ENCODE measurements around the gene LMX1B.
"Not testable (repeated sequence)": the region's sequence is repeated elsewhere in the genome, so short reads cannot be mapped to it uniquely, and the experiment has no call there.

Gene LMX1B

GRCh38 chr9:126636983-126637798 is 23.5 kb downstream of the LMX1B start:
- no peak for DNase-seq

- DNase-seq: no peak
Measured at GRCh38 chr9:126638571-126639132, 24.9 kb downstream of the LMX1B start.

DNA sequence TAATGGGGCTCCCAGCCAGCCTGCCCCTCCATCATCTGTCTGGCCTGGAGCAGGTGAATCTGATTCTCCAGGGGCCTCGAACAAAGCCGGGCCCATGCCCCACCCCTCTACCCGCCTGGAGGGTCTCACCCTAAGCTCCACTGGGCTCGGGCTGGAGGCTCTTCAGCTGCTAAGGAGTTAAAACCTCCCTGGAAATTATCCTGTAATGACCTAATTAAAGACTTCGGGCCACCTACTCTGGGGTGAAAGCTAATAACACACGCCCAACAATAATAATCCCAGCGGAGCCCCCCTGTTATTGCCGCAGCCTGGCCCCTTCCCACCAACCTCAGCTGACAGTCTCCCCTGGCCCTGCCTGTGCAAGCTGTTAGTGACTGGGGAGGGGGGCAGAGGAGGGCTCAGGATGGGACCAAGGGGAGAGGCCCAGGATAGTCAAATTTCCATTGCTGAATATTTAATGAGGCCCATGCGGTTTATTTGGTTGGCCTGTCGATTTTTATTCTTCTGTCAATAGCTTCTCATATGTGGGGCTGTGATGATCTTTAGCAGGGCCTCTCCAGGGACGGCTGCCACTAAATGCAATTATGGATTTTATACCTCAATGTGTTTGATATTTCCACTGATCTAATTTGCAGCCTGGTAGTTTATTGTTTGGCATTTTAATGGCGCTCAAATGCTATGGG is 25.7 kb downstream of the LMX1B start:
- DNase-seq: no peak

DNA sequence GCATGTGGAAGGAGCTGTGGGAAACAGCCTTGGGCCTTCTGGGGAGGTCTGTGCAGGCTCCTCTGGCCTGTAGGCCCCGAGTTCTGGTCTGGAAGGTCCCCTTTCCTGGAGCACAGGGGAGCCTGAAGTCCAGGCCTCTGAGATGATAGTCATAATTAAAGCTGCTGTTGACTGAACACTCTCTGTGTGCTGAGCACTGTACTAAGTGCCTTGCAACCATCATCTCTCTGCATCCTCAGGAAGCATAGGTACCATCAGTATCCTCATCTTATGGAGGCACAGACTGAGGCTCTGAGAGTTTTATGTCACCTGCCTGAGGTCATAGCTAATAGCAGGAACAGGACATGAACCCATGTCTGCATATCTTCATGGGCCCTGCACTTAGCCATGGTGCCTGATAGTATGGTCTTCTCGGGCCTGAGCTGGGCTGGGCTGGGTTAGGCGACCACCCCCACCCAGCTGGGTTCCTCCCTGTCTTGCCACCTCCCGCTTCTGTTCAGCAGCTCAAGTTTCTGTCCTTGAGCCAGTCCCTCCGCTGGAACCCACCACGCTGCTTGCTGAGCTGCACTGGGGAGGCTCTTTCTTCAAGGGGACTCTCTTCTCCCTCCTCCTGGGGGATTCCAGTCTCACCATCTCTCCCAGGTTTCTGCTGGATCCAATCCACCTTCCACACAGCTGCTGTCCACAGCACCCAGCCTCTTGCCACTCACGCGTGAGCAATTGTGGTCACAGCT is 27.6 kb downstream of the LMX1B start:
- DNase-seq: no peak

GRCh38 chr9:126642010-126642744 is 28.4 kb downstream of the LMX1B start:
- DNase-seq: no peak

DNA sequence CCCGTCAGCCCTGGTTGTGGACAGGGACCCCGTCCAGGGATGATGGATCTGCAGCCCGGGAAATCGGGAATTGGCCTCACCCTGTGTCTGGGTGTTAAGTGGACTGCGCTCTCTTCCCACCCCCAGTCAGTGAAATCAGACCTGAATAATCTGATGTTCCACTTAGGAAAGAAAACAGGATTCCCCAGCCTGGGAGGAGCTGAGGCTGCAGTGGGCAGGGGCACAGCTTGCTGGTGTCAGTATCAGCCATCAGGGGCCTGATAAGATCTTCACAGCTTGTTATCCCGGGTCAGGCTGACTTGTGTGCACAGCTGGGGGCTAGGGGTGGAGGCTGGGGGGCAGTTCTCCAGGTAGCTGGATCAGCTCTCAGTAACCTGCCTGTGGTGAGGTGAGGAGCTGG is 29.1 kb downstream of the LMX1B start:
- no peak for DNase-seq

- DNase-seq: no peak
Measured at GRCh38 chr9:126643945-126644527, 30.3 kb downstream of the LMX1B start.

DNA sequence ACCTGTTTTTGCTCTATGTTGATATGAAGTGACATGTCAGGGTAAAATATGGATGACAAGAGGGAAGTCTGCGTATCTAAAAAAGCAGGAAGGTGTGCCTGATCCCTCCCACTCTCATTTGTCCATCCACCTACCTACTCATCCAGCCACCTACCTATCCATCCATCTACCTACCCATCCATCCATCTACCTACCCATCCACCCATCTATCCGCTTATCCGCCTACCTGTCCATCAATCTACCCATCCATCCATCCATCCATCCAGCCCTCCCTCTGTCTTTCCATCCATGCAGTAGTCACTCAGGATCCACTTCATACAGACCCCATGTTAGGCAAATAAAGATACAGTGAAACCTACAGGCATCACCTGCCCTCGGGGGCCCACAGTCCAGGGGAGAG is 32.4 kb downstream of the LMX1B start:
- DNase-seq: no peak

DNA sequence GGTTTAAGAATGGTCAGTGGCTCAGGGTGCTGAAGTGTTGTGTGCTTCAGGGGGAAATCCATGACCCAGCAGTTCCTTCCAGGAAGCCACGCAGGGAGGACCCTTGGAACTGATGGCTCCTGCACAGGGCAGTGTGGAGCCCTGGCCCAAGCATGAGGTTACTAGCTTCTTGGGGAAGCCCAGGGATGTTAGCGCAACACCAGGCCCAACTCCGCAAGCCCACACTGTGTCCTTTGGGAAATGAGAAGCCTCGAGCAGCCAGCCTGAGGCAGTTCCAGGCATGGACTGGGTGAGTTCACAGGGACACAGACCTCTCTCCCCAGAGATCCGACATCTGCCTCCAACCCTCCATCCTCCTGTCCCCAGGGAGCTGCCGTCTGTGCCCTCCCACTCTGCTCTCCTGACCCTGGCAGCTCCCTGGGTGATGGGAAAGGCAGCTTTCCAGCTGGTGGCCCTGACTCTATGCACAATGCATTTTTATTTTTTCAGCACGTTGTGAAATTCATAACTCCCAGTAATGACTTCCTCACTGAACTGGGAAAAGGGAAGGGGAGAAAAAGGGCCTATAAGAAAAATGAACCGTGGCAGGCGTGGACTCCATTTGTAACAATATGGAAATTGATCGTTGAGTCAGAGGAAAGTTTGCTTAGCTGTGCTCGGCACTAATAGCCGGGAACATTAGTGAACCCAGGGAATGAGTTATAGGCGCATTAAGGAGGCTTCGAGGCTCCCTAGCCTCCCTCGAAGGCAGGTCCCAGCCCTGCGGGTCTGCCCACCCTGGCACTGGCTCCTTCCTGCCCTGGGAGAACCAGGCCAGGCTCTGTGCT is 34.1 kb downstream of the LMX1B start:
- no peak for DNase-seq

- DNase-seq: no peak
Measured at GRCh38 chr9:126649477-126649876, 35.7 kb downstream of the LMX1B start.

GRCh38 chr9:126650404-126651341 is 36.9 kb downstream of the LMX1B start:
- no peak for DNase-seq

DNA sequence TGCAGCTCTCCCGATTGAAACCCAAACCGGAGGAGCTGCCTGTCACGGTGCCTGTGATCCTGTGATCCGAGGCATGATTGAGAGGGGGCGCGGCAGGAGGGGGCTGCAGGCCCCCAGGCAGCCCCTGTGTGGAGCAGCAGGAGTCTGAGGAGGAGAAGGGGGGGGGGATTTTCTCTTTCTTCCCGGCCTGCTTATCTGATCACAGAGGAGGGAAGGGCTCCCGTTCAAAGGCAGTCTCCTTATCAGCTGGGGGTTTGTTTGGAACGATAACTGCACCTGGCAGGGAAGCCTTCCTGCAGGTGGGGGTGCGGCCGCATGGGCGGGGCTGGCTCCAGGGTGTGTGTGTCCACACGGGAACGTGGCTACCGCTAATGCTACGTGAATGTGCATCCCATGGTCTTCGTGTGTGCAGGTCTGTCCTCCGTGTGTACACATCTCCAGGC is 38.4 kb downstream of the LMX1B start:
- DNase-seq: no peak

DNA sequence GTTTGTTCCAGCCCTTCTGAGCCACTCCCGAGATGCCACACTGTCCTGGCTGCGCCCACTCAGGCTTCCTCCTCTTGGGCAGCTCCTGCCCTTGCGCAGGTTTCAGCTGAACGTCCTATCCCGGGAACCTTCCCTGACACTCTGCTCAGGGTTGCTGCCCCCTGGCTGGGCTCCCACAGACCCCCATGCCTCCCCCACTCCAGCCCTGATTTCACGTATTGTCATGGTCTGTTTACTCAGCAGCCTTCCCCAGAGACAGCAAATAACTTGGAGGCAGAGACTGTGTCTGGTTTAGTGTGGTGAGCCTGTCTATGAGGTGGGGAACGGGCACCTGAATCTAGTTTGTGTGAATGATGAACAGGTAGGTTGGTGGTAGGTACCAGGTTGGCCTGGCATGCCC is 40.4 kb downstream of the LMX1B start:
- DNase-seq: no peak

DNA sequence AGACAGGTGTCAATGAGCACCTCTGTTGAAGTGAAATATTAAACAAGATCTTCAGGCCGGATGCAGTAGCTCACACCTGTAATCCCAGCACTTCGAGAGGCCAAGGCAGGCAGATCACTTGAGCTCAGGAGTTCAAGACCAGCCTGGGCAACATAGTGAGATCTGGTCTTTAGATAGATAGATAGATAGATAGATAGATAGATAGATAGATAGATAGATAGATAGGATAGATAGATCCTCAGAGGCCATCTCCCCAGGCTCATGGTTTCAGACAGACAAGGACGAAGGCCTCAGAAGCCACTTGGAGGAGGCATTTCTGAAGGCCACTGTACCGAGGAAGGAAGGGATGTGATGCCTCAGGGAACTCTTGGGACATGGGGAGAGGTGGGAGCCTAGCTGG is 42.5 kb downstream of the LMX1B start:
- DNase-seq: not testable (repeated sequence)

DNA sequence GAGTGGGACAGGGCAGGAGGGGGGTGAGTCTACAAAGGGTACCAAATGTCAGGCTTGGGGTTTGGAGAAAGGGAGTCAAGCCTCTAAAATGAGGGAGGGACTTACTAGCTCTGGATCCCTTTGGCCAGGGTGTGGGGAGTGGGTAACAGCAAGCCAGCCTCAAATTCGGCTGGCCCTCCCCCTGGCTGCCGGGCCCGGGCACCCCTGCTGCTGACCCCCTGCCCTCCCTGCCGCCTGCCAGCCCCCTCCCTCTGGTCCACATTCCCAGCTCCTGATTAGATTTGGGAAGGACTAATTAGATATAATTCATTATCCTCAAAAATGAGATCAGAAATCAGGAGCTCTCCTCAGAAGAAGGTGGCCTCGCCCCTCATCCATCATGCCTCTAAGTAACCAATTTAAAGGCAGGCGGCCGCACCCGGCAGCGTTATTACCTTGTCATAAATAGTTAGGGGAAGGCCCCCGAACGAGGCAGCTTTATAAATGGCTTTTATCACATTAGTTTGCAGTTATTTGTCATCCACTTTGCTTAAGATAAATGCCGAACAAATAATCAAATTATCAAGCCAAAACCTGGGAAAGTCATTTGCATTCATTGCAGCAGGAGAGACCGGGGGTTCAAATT is 44.6 kb downstream of the LMX1B start:
- DNase-seq: no peak

- no peak for DNase-seq
Measured at GRCh38 chr9:126658956-126659555, 45.3 kb downstream of the LMX1B start.

- no peak for DNase-seq
Measured at GRCh38 chr9:126661122-126661520, 47.4 kb downstream of the LMX1B start.

DNA sequence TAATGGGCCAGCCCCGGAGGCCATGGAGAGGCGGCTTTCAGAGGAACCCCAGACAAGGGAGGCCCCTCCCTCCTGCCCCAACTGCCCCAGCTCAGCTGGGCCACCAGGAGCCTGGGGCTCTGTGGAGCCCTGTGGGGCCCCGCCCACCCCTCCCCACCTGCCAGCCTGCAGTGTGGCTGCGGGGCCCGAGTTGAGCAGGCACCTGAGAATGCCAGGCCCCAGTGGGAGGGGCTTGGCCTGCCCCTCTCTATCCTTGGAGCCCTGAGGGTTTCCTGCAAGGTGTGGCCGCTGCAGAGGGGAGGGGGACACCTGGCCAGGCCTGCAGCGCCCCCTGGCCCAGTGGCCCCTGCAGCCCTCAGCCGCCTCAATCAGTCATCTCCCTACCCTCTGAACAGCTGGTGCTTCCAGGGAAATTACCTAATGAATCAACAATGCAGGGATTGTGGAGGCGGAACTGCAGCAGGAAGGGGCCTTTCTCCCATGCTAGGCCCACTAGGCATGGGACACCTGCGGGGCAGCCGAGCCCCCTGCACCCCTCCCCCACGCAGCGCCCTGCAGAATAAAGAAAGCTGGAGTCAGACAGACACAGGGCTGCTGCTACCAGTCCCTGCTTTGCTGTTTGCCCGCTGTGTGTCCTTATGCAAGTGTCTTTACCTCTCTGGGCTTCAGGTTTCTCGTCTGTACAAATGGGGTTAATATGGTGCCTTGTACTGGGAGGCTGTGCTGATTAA is 48.0 kb downstream of the LMX1B start:
- DNase-seq: no peak

DNA sequence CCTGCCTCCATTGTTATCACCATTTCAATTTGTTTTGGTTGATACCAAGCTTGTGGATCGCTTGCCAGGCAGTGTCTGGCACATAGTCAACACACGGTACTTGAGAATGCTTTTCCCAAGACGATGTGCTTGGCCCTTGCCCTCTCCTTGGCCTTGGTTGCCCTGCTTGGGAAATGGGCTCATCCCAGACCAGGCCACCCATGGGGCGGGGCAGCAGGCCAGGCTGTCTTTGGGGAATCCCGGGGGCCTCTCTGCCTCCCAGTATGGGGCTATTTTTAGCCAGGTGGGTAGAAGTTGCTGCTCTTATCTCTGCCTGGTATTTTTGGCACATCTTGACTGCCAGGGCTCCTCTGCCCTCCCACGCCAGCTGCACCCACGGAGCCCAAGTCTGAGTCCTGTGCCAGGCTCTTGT is 49.9 kb downstream of the LMX1B start:
- no peak for DNase-seq

All from stimulated activated CD4-positive, alpha-beta T cell treated with anti-CD3 and anti-CD28 coated beads, Interleukin-12 subunit alpha, Interleukin-12 subunit beta, amount 100 ng/mL, for 4 hours (primary cell).